ENCODE measurements around the gene FAM117A. TPM values are rescaled to one million over a fixed set of nuclear protein-coding genes. Genes with fewer than 3 reads are reported as not detected.

Gene FAM117A
- total and polyA plus RNA-seq, 10 of the 15 experiments (the other 5 are each of a cell fraction or from before 2014, with no cell fraction given), result 2.1 to 29.6 (median 20.0) TPM

DNA sequence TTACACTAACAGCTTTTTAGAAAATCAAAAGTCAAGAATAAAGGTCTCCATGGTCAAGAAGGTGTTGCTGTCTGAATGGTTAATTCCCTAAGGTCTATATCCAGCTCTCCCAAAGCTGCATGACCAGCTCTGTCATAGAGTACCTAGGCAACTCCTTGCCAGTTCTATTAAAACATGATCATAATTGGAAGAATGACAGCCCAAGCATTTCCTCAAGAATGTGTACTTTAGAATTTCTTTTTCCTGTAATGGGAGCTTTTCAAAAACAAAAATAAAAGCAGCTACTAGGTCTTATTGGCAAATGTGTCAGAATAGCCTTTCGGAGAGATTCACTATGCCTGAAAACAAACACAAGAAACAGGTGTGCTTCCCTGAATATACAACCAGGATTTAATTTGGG is 93.9 kb downstream of the FAM117A start (continued):
- TF ChIP-seq IKZF1 (conservative IDR thresholded peaks at IDR 0.05) (no peak), NR2C2 (IDR thresholded peaks at IDR 0.05; ENCODE audit: borderline replicate concordance, control insufficient read depth, insufficient read length, low read depth) (no peak), EED (IDR thresholded peaks at IDR 0.05; ENCODE audit: low read depth) (no peak), FOS (IDR thresholded peaks at IDR 0.05; ENCODE audit: borderline replicate concordance, extremely low read depth, insufficient read length) (no peak), SPI1 (IDR thresholded peaks at IDR 0.05; ENCODE audit: borderline replicate concordance, insufficient read depth, low read depth, low read length) (no peak), KDM1A (IDR thresholded peaks at IDR 0.05; ENCODE audit: borderline replicate concordance) (no peak)
- TF ChIP-seq, protein P1, sequence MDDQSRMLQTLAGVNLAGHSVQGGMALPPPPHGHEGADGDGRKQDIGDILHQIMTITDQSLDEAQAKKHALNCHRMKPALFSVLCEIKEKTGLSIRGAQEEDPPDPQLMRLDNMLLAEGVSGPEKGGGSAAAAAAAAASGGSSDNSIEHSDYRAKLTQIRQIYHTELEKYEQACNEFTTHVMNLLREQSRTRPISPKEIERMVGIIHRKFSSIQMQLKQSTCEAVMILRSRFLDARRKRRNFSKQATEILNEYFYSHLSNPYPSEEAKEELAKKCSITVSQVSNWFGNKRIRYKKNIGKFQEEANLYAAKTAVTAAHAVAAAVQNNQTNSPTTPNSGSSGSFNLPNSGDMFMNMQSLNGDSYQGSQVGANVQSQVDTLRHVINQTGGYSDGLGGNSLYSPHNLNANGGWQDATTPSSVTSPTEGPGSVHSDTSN (IDR thresholded peaks at IDR 0.05; ENCODE audit: insufficient replicate concordance, low read depth, low read length), result no peak

DNA sequence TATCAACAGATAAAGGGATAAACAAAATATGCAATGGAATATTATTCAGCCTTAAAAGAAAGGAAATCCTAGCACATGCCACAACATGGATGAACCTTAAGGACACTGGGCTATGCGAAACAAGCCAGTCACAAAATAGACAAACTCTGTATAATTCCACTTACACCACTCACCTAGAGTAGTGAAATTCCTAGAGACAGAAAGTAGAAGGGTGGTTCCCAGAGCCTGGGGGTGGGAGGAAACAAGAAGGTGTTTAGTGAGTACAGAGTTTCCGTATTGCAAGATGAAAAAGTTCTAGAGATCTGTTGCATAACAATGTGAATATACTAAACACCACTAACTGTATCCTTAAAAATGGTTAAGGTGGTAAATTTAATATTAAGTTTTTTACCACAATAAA is 96.1 kb downstream of the FAM117A start:
- H3K27me3 ChIP-seq (replicated peaks in 1 of 2; ENCODE audit: control insufficient read depth in 2 of 2, insufficient read depth in 2 of 2, low read length in 1 of 2), result no peaks in the 10 kb centered on the region
- FAIRE-seq (no peak), ATAC-seq (no peak), DNase-seq (ENCODE audit: low read depth, low spot score) (no peak)
- H3K27ac ChIP-seq (ENCODE audit: control insufficient read depth, insufficient read depth), result no peak overlapping the region
- BruUV-seq (replicated peaks), result no TSS peak
- POLR2A ChIA-PET, result interaction anchor here (1.0 kb wide), 2 partner anchors 9 to 21 kb away, joined by 3 to 8 read pairs; no protein-coding TSS in a partner anchor
- H4K20me1 ChIP-seq (ENCODE audit: control insufficient read depth, insufficient read depth), result no peaks in the 10 kb centered on the region; the same call in 1 of the 2 replicates
- H3K4me3 ChIP-seq, result no peak overlapping the region
- peaks cover 0 to 3% of the 10 kb centered on the region in 2 experiments; a peak in 2 of 4 replicates for H3K36me3 ChIP-seq (ENCODE audit: control insufficient read depth in 2 of 2, insufficient read depth in 2 of 2, low read length in 1 of 2)
- SMC1A ChIA-PET (ENCODE audit: uncharacterized antibody, unreplicated experiment), result no interaction called here
- peaks cover 61% of the 10 kb centered on the region for H3K79me2 ChIP-seq (ENCODE audit: control insufficient read depth, insufficient read depth, low read length)
- CTCF ChIA-PET, result no interaction called here
- 78% methylated on average over 2 of the region's 2 CpGs for WGBS (ENCODE audit: insufficient coverage, insufficient replicate concordance, low lambda C conversion rate, missing lambda C conversion rate)
- no peaks in the 10 kb centered on the region for H3K9me3 ChIP-seq (replicated peaks; ENCODE audit: control insufficient read depth, insufficient read depth, low read length)
- H2AFZ ChIP-seq (ENCODE audit: control insufficient read depth, low read depth, low read length), result no peak overlapping the region
- RAD21 ChIA-PET (ENCODE audit: unreplicated experiment), result interaction anchor here (0.7 kb wide), 1 partner anchor 12 kb away, joined by 3 read pairs; no protein-coding TSS in a partner anchor
- no peak overlapping the region for H3K4me2 ChIP-seq (ENCODE audit: control insufficient read depth, insufficient read depth)
- no peaks in the 10 kb centered on the region; the same call in 1 of the 2 replicates for H3K4me1 ChIP-seq (ENCODE audit: control insufficient read depth, insufficient read depth, low read length)
- no peak overlapping the region for H3K9ac ChIP-seq (ENCODE audit: control insufficient read depth, insufficient read depth, low read length)
- intact Hi-C loops (cut with micrococcal nuclease; ENCODE audit: unreplicated experiment) (no loop called here), in situ Hi-C loops (cut with MboI) (no loop called here)
- TF ChIP-seq HDAC2 (IDR thresholded peaks at IDR 0.05), result no peak

Measured in GM12878 (cell line).